CD4-positive, alpha-beta T cell (primary cell): Measurements from ENCODE around the gene DNAL1. TPM values are rescaled to one million over a fixed set of nuclear protein-coding genes. Genes with fewer than 3 reads are reported as not detected.

ENCODE experiments used
- ATAC-seq: fragments of 200-7000 bp; cut with Tn5 transposase; one replicate; pipeline ENCODE4 v1.10.0; 2022; ENCODE audit warnings: mild to moderate bottlenecking; ENCODE audit not compliant: poor library complexity
- CTCF ChIA-PET: fragments of 350-600 bp; sonication (Branson Sonifier 250); formaldehyde crosslinking; loops from one replicate; lab custom pipeline; 2021; ENCODE audit warnings: antibody characterized with exemption, inconsistent platforms; lab: Charles Lee
- POLR2A ChIA-PET: fragments of 350-600 bp; sonication (Branson Sonifier 250); formaldehyde crosslinking; loops from one replicate; lab custom pipeline; 2021; ENCODE audit warnings: antibody characterized with exemption, inconsistent platforms; lab: Charles Lee
- DNase-seq, 14 experiments: peaks; one replicate each; pipeline ENCODE4 v3.0.0-alpha.2; 2013 to 2020; ENCODE audit warnings: mixed read lengths in 2 of 14
- H3K27ac ChIP-seq, 2 donors: one replicate each; pipeline versions ENCODE4 v1.5.1 to v1.7.0; 2013; ENCODE audit warnings: low read length in 2 of 2, low read depth in 1 of 2, mild to moderate bottlenecking in 1 of 2
- H3K27me3 ChIP-seq, 2 experiments: 1 replicate in 1 of 2; 2 replicates in 1 of 2; pipeline versions ENCODE4 v1.6.1 to v1.7.0; 2013; ENCODE audit warnings: low read length in 2 of 2, control low read depth in 1 of 2, mild to moderate bottlenecking in 1 of 2, moderate library complexity in 1 of 2; ENCODE audit not compliant: insufficient read depth in 2 of 2, control insufficient read depth in 1 of 2
- H3K36me3 ChIP-seq: one replicate; pipeline ENCODE4 v1.6.1; 2013; ENCODE audit warnings: low read length, control low read depth; ENCODE audit not compliant: insufficient read depth
- H3K4me1 ChIP-seq: one replicate; pipeline ENCODE4 v1.6.1; 2013; ENCODE audit warnings: low read length, control low read depth; ENCODE audit not compliant: insufficient read depth
- H3K4me3 ChIP-seq: one replicate; pipeline ENCODE4 v1.5.1; 2013; ENCODE audit warnings: mild to moderate bottlenecking, low read length, moderate library complexity
- H3K9me3 ChIP-seq, 2 experiments: 1 replicate in 1 of 2; 2 replicates in 1 of 2; pipeline versions ENCODE4 v1.6.1 to v1.7.0; 2013; ENCODE audit warnings: low read length in 2 of 2, mild to moderate bottlenecking in 2 of 2, control low read depth in 1 of 2, moderate library complexity in 1 of 2; ENCODE audit not compliant: control insufficient read depth in 1 of 2, insufficient read depth in 1 of 2
- H3K27ac Mint-ChIP-seq: one replicate; pipeline ENCODE4 v1.8.0; 2020; ENCODE audit warnings: mixed read lengths
- H3K27me3 Mint-ChIP-seq: one replicate; pipeline ENCODE4 v1.8.0; 2021; ENCODE audit warnings: mixed read lengths
- H3K36me3 Mint-ChIP-seq: one replicate; pipeline ENCODE4 v1.8.0; 2021; ENCODE audit warnings: low read depth, mixed read lengths
- H3K4me1 Mint-ChIP-seq: one replicate; pipeline ENCODE4 v1.8.0; 2021; ENCODE audit warnings: low read depth, mixed read lengths
- H3K4me3 Mint-ChIP-seq: one replicate; pipeline ENCODE4 v1.8.0; 2020; ENCODE audit warnings: mild to moderate bottlenecking, mixed read lengths
- H3K9me3 Mint-ChIP-seq: one replicate; pipeline ENCODE4 v1.8.0; 2020; ENCODE audit warnings: mixed read lengths
- CTCF ChIP-seq: fragments of 200-600 bp; IDR thresholded peaks from one replicate; pipeline ENCODE4 v1.8.0; 2022; ENCODE audit warnings: antibody characterized with exemption, mild to moderate bottlenecking
- intact Hi-C, 2 experiments: fragments of 100-400 bp; cut with DNase I in 1 of 2; cut with micrococcal nuclease in 1 of 2; formaldehyde crosslinking; loops; one replicate each; pipeline versions ENCODE4 v1.15.1 to v1.9.0; 2023 to 2025; cut with DNase I, micrococcal nuclease
- total RNA-seq, 174 experiments: library from RNA in 2 of 174; stranded (reverse) in 2 of 174; gene quantifications; one replicate each; pipeline ENCODE4 v1.2.3 and lab custom pipeline; 2021 to 2026

DNAL1 gene
- total RNA-seq, 2 experiments from 2014 or later, result 2.9 to 3.7 TPM

DNA sequence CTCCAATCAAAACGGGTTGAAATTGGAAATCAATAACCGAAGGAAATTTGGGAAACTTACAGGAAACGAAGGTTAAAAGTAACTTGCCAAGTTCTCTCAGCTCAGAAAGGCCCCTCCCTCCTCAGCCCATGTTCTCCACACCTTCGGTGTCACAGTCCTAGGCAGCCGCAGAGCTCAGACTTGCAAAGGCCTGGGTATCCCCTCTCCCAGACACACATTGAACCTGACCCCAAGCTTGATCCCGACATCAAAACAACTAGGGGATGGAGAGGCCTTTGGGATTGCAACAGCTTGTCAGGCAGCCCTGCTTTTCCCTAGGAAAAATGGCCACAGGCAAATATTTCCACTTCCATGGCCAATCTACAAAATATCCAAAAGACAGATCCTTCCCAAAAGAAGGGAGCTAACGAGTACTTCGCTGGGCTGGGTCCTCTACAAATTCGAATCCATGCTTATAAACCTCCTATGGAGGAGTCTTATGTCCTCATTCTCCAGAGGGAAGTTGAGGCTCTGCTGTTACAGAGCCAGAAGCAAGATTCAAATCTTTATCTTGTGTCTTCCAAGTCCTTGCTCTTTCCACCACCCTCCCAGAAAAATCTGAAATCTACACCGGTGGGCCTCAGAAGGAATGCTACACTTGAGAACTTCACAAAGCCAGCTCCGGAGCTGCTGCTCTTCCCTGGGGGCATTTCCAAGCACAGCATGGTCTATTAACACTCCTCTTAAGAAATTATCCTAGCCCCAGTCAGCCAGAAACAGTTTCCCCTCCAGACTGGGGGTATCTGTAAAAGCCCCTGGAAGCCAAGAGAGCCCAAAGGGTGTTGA is 105.1 kb downstream of the DNAL1 start:
- intact Hi-C loops, result loop anchor here in 1 of 2 experiments (5.0 kb wide), 1 partner anchor 37 kb away; no protein-coding TSS in a partner anchor
- Mint-ChIP-seq H3K9me3 (no peaks in the 10 kb centered on the region), H3K4me3 (peak overlapping the region; percentile 38), H3K4me1 (peaks cover 100% of the 10 kb centered on the region), H3K27ac (peak overlapping the region; percentile 99), H3K36me3 (peaks cover 4% of the 10 kb centered on the region), H3K27me3 (no peaks in the 10 kb centered on the region)
- CTCF ChIA-PET, result interaction anchor here (1.7 to 6.3 kb wide), 4 partner anchors 8 to 76 kb away, joined by 4 to 22 read pairs (median 6); no protein-coding TSS in a partner anchor
- DNase-seq (peak in 2 of 14 experiments; percentile 34 to 36), ATAC-seq (no peak)
- Histone ChIP-seq H3K27me3 (no peaks in the 10 kb centered on the region), H3K9me3 (no peaks in the 10 kb centered on the region), H3K4me3 (no peak overlapping the region), H3K27ac (peak overlapping the region in 1 of 2 donors; percentile 1), H3K4me1 (peaks cover 95% of the 10 kb centered on the region), H3K36me3 (no peaks in the 10 kb centered on the region)
- POLR2A ChIA-PET, result interaction anchor here (4.5 to 20.1 kb wide), 2 partner anchors 9 to 36 kb away, joined by 40 to 430 read pairs; a partner anchor contains a TSS
- TF ChIP-seq CTCF, result no peak

GRCh38 chr14:73750531-73750901 is 105.7 kb downstream of the DNAL1 start:
- Histone ChIP-seq H3K36me3 (no peaks in the 10 kb centered on the region), H3K4me3 (no peak overlapping the region), H3K9me3 (no peaks in the 10 kb centered on the region), H3K27ac (peak overlapping the region in 1 of 2 donors; percentile 85), H3K4me1 (peaks cover 95% of the 10 kb centered on the region), H3K27me3 (no peaks in the 10 kb centered on the region)
- no peaks in the 10 kb centered on the region for H3K9me3 Mint-ChIP-seq
- H3K4me1 Mint-ChIP-seq, result peaks cover 100% of the 10 kb centered on the region
- ATAC-seq (no peak), DNase-seq (no peak)
- H3K4me3 Mint-ChIP-seq, result peak overlapping the region; percentile 48
- CTCF ChIA-PET, result interaction anchor here (1.7 to 6.3 kb wide), 3 partner anchors 8 to 75 kb away, joined by 6 to 22 read pairs (median 7); no protein-coding TSS in a partner anchor
- intact Hi-C loops, result loop anchor here in 1 of 2 experiments (5.0 kb wide), 1 partner anchor 37 kb away; no protein-coding TSS in a partner anchor
- peaks cover 4% of the 10 kb centered on the region for H3K36me3 Mint-ChIP-seq
- no peaks in the 10 kb centered on the region for H3K27me3 Mint-ChIP-seq
- H3K27ac Mint-ChIP-seq, result peak overlapping the region; percentile 99
- POLR2A ChIA-PET, result interaction anchor here (4.5 to 20.1 kb wide), 2 partner anchors 8 to 36 kb away, joined by 40 to 430 read pairs; a partner anchor contains a TSS
- TF ChIP-seq CTCF, result no peak

DNA sequence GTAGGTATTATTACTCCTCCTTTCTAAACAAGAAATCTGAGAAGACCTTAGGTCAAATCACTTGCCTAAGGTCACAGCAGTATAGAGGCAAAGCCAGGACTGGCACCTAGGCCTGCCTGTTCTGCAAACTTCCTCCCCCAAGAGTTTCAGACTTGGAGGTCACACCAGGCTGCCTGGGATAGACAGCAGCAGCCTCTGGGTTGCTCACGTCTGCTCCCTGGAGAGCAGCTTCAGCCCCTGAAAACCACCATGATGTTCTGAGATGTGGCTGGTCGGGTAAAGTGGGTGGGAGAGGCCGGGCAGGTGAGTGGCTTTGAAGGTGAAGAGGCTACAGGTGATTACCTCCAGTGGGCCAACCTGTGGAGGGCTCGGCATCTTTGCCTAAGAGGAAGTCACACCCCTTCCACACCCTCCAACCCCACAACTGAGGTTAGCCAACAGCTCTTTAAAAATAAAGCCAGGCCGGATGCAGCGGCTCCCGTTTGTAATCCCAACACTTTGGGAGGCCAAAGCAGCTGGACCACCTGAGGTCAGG is 106.4 kb downstream of the DNAL1 start:
- H3K27me3 ChIP-seq, result no peaks in the 10 kb centered on the region
- DNase-seq (peak in 3 of 14 experiments; percentile 34 to 53 (median 50)), ATAC-seq (no peak)
- H3K36me3 Mint-ChIP-seq, result peaks cover 4% of the 10 kb centered on the region
- no peaks in the 10 kb centered on the region for H3K9me3 Mint-ChIP-seq
- H3K27ac Mint-ChIP-seq, result peak overlapping the region; percentile 99
- POLR2A ChIA-PET, result interaction anchor here (0.6 to 20.1 kb wide), 5 partner anchors 8 to 100 kb away, joined by 3 to 430 read pairs (median 3); partner anchors contain the start of gene PTGR2
- H3K4me3 Mint-ChIP-seq, result peak overlapping the region; percentile 88
- H3K9me3 ChIP-seq, result no peaks in the 10 kb centered on the region
- no peaks in the 10 kb centered on the region for H3K27me3 Mint-ChIP-seq
- H3K4me1 ChIP-seq, result peaks cover 95% of the 10 kb centered on the region
- CTCF ChIA-PET, result interaction anchor here (1.2 to 6.3 kb wide), 3 partner anchors 9 to 35 kb away, joined by 4 to 31 read pairs (median 22); no protein-coding TSS in a partner anchor
- peak overlapping the region in 1 of 2 donors; percentile 85 for H3K27ac ChIP-seq
- intact Hi-C loops, result loop anchor here in 1 of 2 experiments (5.0 kb wide), 1 partner anchor 36 kb away; no protein-coding TSS in a partner anchor
- no peak overlapping the region for H3K4me3 ChIP-seq
- TF ChIP-seq CTCF, result no peak
- no peaks in the 10 kb centered on the region for H3K36me3 ChIP-seq
- peaks cover 100% of the 10 kb centered on the region for H3K4me1 Mint-ChIP-seq
